Skeletal muscle cell (primary cell): ENCODE results near the gene FALEC.
A peak's percentile ranks its signal among the peaks of the same experiment; 100 is the strongest.

Source experiments
- DNase-seq: peaks from one replicate; pipeline ENCODE4 v3.0.0-alpha.2; 2010; ENCODE audit warnings: low read depth
- H3K4me3 ChIP-seq: 2 replicates; pipeline ENCODE4 v1.5.1; 2011; ENCODE audit warnings: low read depth, mild to moderate bottlenecking, control low read depth, low read length, moderate library complexity

FALEC gene

GRCh38 chr1:150537732-150538684 is 22.5 kb downstream of the FALEC start:
- no peak for DNase-seq
- H3K4me3 ChIP-seq: no peak overlapping the region

- H3K4me3 ChIP-seq: no peak overlapping the region
- no peak for DNase-seq
Observed at GRCh38 chr1:150543500-150544143, 28.1 kb downstream of the FALEC start.

GRCh38 chr1:150544204-150544603 is 28.7 kb downstream of the FALEC start:
- DNase-seq: no peak

GRCh38 chr1:150545486-150546032 is 30.0 kb downstream of the FALEC start:
- DNase-seq: no peak
- H3K4me3 ChIP-seq: no peak overlapping the region

More at GRCh38 chr1:150544204-150544603, 28.7 kb downstream of the FALEC start:
- no peak overlapping the region for H3K4me3 ChIP-seq

GRCh38 chr1:150546294-150546937 is 30.9 kb downstream of the FALEC start:
- no peak overlapping the region for H3K4me3 ChIP-seq
- DNase-seq: no peak

- no peak for DNase-seq
- peak overlapping the region; percentile 56 for H3K4me3 ChIP-seq
Observed at GRCh38 chr1:150548324-150548631, 32.7 kb downstream of the FALEC start.

- H3K4me3 ChIP-seq: peak within 1 kb of the TSS; percentile 56
- no peak for DNase-seq
Observed at GRCh38 chr1:150548632-150549495, 33.3 kb downstream of the FALEC start, which contains the start of gene ADAMTSL4. Gene ADAMTSL4, plus strand, starts transcription at chr1:150549408. Its CDS starts 2,881 bp downstream, at chr1:150552289.

- no peak for DNase-seq
- H3K4me3 ChIP-seq: peak overlapping the region; percentile 56
Observed at GRCh38 chr1:150549496-150550221, 34.1 kb downstream of the FALEC start.

GRCh38 chr1:150550222-150551050 is 34.9 kb downstream of the FALEC start:
- peak overlapping the region; percentile 56 for H3K4me3 ChIP-seq
- DNase-seq: no peak

- no peak overlapping the region for H3K4me3 ChIP-seq
- DNase-seq: no peak
Observed at GRCh38 chr1:150551051-150551783, 35.7 kb downstream of the FALEC start.

GRCh38 chr1:150551784-150552127 is 36.2 kb downstream of the FALEC start:
- no peak for DNase-seq

GRCh38 chr1:150552128-150552910 is 36.8 kb downstream of the FALEC start:
- peak; percentile 93 for DNase-seq
- no peak overlapping the region for H3K4me3 ChIP-seq

More at GRCh38 chr1:150551784-150552127, 36.2 kb downstream of the FALEC start:
- no peak overlapping the region for H3K4me3 ChIP-seq

GRCh38 chr1:150552911-150553289 is 37.3 kb downstream of the FALEC start:
- no peak for DNase-seq
- H3K4me3 ChIP-seq: no peak overlapping the region

- DNase-seq: no peak
- H3K4me3 ChIP-seq: no peak overlapping the region
Observed at GRCh38 chr1:150553392-150554085, 38.0 kb downstream of the FALEC start.

- DNase-seq: no peak
- no peak overlapping the region for H3K4me3 ChIP-seq
Observed at GRCh38 chr1:150554086-150554452, 38.5 kb downstream of the FALEC start.
